ENCODE data around the gene NIT1.

NIT1 gene

GRCh38 chr1:161117759-161118581, at the start of gene NIT1, which contains the start of gene PFDN2:
Gene NIT1, plus strand, starts transcription at chr1:161118105. Its CDS starts 72 bp downstream, at chr1:161118177.
Gene PFDN2, minus strand, starts transcription at chr1:161118037. Its CDS starts 11 bp downstream, at chr1:161118026.
- DNase-seq (ENCODE audit: low read depth) = no peak

- DNase-seq (ENCODE audit: low read depth) = no peak
Measured at GRCh38 chr1:161068306-161069234, 49.3 kb upstream of the NIT1 start.

GRCh38 chr1:161069241-161069640, 48.7 kb upstream of the NIT1 start:
- no peak for DNase-seq (ENCODE audit: low read depth)

- no peak for DNase-seq (ENCODE audit: low read depth)
Measured at GRCh38 chr1:161069731-161070270, 48.1 kb upstream of the NIT1 start, which contains the start of gene ARHGAP30. Gene ARHGAP30, minus strand, starts transcription at chr1:161069891. Its CDS starts 267 bp downstream, at chr1:161069624.

- DNase-seq (ENCODE audit: low read depth) = no peak
Measured at GRCh38 chr1:161070761-161071160, 47.1 kb upstream of the NIT1 start.

GRCh38 chr1:161071886-161072371, 46.0 kb upstream of the NIT1 start:
- DNase-seq (ENCODE audit: low read depth) = no peak

- DNase-seq (ENCODE audit: low read depth) = no peak
Measured at GRCh38 chr1:161072751-161073449, 45.0 kb upstream of the NIT1 start.

- no peak for DNase-seq (ENCODE audit: low read depth)
Measured at GRCh38 chr1:161073474-161074121, 44.3 kb upstream of the NIT1 start.

GRCh38 chr1:161074676-161075368, 43.1 kb upstream of the NIT1 start:
- no peak for DNase-seq (ENCODE audit: low read depth)

- DNase-seq (ENCODE audit: low read depth) = no peak
Measured at GRCh38 chr1:161076410-161076809, 41.5 kb upstream of the NIT1 start.

- no peak for DNase-seq (ENCODE audit: low read depth)
Measured at GRCh38 chr1:161077426-161077825, 40.5 kb upstream of the NIT1 start.

- no peak for DNase-seq (ENCODE audit: low read depth)
Measured at GRCh38 chr1:161079436-161080110, 38.3 kb upstream of the NIT1 start.

GRCh38 chr1:161080441-161081405, 37.2 kb upstream of the NIT1 start:
- no peak for DNase-seq (ENCODE audit: low read depth)

GRCh38 chr1:161081519-161081918, 36.4 kb upstream of the NIT1 start:
- no peak for DNase-seq (ENCODE audit: low read depth)

GRCh38 chr1:161082483-161082882, 35.4 kb upstream of the NIT1 start:
- DNase-seq (ENCODE audit: low read depth) = no peak

- peak; percentile 83 for DNase-seq (ENCODE audit: low read depth)
Measured at GRCh38 chr1:161082996-161083747, 34.7 kb upstream of the NIT1 start.

- DNase-seq (ENCODE audit: low read depth) = no peak
Measured at GRCh38 chr1:161083748-161084596, 33.9 kb upstream of the NIT1 start.

Measured in HS-5 (cell line).